ENCODE data around the gene RFX7. TPM values are rescaled to one million over a fixed set of nuclear protein-coding genes. Genes with fewer than 3 reads are reported as not detected.

Gene RFX7
- total RNA-seq, 1 experiment from 2014 or later: 43.4 TPM

- Histone ChIP-seq H2BK15ac (ENCODE audit: low read depth, low read length) (no peak overlapping the region), H3K9me3 (ENCODE audit: control insufficient read depth, low read depth, low read length) (no peaks in the 10 kb centered on the region), H2BK20ac (ENCODE audit: low read depth, low read length, poor library complexity, severe bottlenecking) (no peak overlapping the region), H3K14ac (ENCODE audit: insufficient read depth, low read length) (no peak overlapping the region), H3T11ph (ENCODE audit: low read length) (no peak overlapping the region), H3K56ac (ENCODE audit: insufficient read length, low read depth, low read length) (no peak overlapping the region), H2BK12ac (ENCODE audit: insufficient read length, low read depth, low read length) (no peak overlapping the region), H3K18ac (ENCODE audit: insufficient read length, low read depth, low read length) (no peak overlapping the region), H2AK5ac (ENCODE audit: insufficient read length, low read length) (no peak overlapping the region), H4K5ac (ENCODE audit: insufficient read length, low read depth, low read length) (no peak overlapping the region), H3K4me1 (ENCODE audit: insufficient read depth, low read length) (no peaks in the 10 kb centered on the region; the same call in 1 of the 2 replicates), H3K79me1 (ENCODE audit: insufficient read depth, low read depth, low read length, poor library complexity, severe bottlenecking) (peaks cover 3% of the 10 kb centered on the region), H4K91ac (ENCODE audit: insufficient read length, low read depth, low read length) (no peak overlapping the region), H2BK5ac (ENCODE audit: insufficient read length, low read length) (no peak overlapping the region), H3K4me2 (ENCODE audit: insufficient read depth, insufficient read length, low read length) (no peak overlapping the region), H4K20me1 (ENCODE audit: control insufficient read depth, insufficient read depth, insufficient read length) (no peaks in the 10 kb centered on the region), H4K8ac (replicated peaks; ENCODE audit: insufficient read length, low read depth, low read length) (no peak overlapping the region), H3K27me3 (ENCODE audit: insufficient read depth, low read length) (no peaks in the 10 kb centered on the region), H3K23me2 (ENCODE audit: insufficient read length, low read depth, low read length, poor library complexity, severe bottlenecking) (no peaks in the 10 kb centered on the region), H2AFZ (ENCODE audit: low read length) (no peak overlapping the region), H3K4ac (ENCODE audit: low read depth, low read length) (no peak overlapping the region), H2BK120ac (ENCODE audit: low read depth, low read length, poor library complexity, severe bottlenecking) (no peak overlapping the region), H3K27ac (ENCODE audit: insufficient read length, low read depth, low read length) (no peak overlapping the region), H3K23ac (ENCODE audit: insufficient read length, low read depth, low read length) (no peak overlapping the region), H3K79me2 (ENCODE audit: insufficient read depth, low read length) (peaks cover 33% of the 10 kb centered on the region; the same call in 1 of the 2 replicates), H3K9ac (ENCODE audit: extremely low read depth, insufficient read length, low read length) (no peak overlapping the region)
- Mint-ChIP-seq H3K9me3 (no peaks in the 10 kb centered on the region), H3K4me3 (no peak overlapping the region), H3K36me3 (ENCODE audit: insufficient read depth in 1 of 3, low read depth in 3 of 3) (peaks cover 0 to 3% (median 0%) of the 10 kb centered on the region in 3 experiments; a peak in 1 of 7 replicates), H3K4me1 (peaks cover 4 to 10% of the 10 kb centered on the region in 2 experiments), H3K27me3 (ENCODE audit: low read depth) (no peaks in the 10 kb centered on the region), H3K27ac (no peak overlapping the region)
- WGBS (ENCODE audit: extremely low coverage, insufficient read length, low lambda C conversion rate): no CpG with 5 or more reads among the region's 1 CpG
- no peak for TF ChIP-seq CTCF (conservative IDR thresholded peaks at IDR 0.05)
- no peak for DNase-seq
These were observed 49.6 kb downstream of the RFX7 start for GRCh38 chr15:56194035-56194434.

Measured in H9 (cell line).